Measurements from ENCODE around the gene DCTN4.

The DCTN4 gene

DNA sequence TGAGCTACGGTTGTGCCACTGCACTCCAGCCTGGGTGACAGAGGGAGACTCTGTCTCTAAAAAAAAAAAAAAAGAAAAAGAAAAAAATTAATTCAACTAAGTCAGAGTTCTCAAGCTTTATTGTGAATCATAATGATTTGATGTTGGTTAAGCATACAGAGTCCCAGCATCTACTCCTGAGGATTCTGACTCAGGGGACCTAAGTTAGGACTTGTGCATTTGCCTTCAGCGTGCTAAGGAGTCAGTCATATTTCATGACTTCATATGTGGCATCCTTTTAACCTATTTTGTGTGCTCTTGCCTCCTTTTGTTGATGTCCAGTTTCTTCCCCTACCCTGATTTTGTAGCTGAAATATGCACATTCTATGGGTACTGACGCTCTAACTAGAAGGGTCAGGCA lies 94.9 kb downstream of the DCTN4 start:
- no peak overlapping the region for H3K27ac ChIP-seq
- TF ChIP-seq, protein P1, sequence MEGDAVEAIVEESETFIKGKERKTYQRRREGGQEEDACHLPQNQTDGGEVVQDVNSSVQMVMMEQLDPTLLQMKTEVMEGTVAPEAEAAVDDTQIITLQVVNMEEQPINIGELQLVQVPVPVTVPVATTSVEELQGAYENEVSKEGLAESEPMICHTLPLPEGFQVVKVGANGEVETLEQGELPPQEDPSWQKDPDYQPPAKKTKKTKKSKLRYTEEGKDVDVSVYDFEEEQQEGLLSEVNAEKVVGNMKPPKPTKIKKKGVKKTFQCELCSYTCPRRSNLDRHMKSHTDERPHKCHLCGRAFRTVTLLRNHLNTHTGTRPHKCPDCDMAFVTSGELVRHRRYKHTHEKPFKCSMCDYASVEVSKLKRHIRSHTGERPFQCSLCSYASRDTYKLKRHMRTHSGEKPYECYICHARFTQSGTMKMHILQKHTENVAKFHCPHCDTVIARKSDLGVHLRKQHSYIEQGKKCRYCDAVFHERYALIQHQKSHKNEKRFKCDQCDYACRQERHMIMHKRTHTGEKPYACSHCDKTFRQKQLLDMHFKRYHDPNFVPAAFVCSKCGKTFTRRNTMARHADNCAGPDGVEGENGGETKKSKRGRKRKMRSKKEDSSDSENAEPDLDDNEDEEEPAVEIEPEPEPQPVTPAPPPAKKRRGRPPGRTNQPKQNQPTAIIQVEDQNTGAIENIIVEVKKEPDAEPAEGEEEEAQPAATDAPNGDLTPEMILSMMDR (IDR thresholded peaks at IDR 0.05), result no peak
- no peak for TF ChIP-seq ZFX (IDR thresholded peaks at IDR 0.05; ENCODE audit: borderline replicate concordance)

DNA sequence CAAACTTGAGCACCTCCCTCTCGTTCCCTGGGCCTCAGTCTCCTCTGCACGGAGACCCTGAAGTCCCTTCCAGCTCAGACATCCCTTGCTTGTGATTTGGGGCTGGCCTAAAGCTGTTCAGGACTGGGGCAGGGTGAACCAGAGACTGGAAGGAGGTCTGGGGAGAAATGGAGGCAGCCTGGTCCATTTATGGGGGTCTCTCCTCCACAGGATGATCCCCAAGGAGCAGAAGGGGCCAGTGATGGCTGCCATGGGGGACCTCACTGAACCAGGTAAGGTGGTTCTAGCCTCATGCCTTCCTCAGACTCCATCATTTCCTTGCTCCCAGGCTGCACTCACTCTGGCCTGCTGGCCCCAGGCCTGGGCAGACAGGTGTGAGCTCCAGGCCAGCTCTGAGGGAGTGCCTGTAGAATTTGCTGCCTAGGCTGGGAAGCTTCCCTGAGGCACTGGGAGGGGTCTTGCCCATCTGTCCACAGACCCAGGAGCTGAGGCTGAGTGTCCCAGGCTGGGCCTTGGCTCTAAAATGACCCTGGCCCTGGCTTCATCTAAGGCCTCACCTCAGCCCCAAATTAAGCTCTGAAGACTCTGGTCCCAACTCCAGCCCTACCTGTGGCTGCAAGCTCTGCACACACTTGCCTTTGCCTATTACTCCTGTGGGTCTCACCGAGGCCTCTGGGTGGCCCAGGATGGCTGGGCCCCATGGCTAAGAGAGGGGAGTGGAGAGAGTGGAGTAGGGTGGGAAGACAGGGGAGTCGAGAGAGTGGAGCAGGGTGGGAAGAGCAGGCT lies 95.9 kb downstream of the DCTN4 start:
- TF ChIP-seq, protein P1 (IDR thresholded peaks at IDR 0.05), result no peak
- TF ChIP-seq ZFX (IDR thresholded peaks at IDR 0.05; ENCODE audit: borderline replicate concordance), result no peak
- no peak overlapping the region for H3K27ac ChIP-seq

DNA sequence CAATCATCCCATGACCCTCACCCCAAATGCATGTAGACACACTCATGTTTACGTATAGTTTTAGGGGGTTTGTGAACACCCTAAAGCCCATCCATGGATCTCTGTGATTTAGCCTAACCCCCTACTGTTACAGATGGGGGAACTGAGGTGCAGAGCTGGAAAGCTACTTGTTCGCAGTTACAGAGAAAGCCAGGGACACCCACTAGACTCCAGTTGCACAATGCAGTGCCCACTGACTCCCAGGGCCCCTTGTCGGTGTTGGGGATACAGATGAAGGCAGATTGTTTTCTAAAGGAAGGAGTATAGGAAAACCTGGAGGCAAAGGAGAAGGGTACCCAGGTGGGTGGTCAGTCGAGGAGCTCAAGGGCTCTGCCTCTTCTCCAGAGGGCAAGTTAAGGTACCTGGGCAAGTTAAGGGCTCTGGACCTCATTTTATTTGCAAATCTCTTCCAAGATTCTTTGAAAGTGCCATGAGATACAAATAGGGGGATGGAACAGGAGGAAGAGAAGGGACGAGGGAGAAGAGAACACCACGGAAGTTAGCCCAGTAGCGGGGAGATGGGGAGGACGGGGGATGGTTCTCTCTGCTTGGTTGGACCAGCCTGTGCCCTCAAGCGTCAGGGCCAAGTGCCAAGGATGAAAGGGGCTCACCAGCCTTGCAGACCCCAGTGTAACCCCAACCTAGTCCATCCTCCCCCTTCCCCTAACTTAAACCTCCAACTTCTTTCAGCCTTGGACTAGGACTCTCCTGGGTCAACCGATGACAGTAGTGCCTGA lies 96.8 kb downstream of the DCTN4 start:
- H3K27ac ChIP-seq, result no peak overlapping the region
- TF ChIP-seq, protein P1 (IDR thresholded peaks at IDR 0.05), result no peak
- TF ChIP-seq ZFX (IDR thresholded peaks at IDR 0.05; ENCODE audit: borderline replicate concordance), result no peak

DNA sequence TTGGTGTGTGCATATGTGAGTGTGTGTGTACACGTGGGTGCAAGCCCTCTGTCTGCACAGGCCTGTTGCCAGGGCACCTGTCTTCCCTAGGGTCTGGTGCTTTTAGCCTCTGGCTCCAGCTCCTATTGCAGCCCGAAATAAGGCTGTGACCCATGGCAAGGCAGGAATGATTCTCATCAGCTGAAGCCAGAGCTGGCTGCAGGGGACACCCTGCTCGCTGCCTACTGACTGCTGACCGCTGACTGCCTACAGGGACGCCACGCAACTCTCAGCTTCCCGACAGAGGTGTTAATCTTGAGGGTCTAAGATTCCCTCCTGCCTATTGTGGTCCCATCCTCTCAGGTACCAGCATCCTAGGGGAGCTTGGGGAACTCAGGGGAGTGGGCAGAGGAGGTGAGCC lies 97.7 kb downstream of the DCTN4 start, which contains the start of gene MYOZ3:
TSS of gene MYOZ3 (plus strand) at position 166 of the 400 bp plus-strand sequence. CDS start 1,691 bp downstream, outside the sequence.
- TF ChIP-seq ZFX (IDR thresholded peaks at IDR 0.05; ENCODE audit: borderline replicate concordance), result no peak
- TF ChIP-seq, protein P1 (IDR thresholded peaks at IDR 0.05), result no peak
- H3K27ac ChIP-seq, result no peak within 1 kb of the TSS

DNA sequence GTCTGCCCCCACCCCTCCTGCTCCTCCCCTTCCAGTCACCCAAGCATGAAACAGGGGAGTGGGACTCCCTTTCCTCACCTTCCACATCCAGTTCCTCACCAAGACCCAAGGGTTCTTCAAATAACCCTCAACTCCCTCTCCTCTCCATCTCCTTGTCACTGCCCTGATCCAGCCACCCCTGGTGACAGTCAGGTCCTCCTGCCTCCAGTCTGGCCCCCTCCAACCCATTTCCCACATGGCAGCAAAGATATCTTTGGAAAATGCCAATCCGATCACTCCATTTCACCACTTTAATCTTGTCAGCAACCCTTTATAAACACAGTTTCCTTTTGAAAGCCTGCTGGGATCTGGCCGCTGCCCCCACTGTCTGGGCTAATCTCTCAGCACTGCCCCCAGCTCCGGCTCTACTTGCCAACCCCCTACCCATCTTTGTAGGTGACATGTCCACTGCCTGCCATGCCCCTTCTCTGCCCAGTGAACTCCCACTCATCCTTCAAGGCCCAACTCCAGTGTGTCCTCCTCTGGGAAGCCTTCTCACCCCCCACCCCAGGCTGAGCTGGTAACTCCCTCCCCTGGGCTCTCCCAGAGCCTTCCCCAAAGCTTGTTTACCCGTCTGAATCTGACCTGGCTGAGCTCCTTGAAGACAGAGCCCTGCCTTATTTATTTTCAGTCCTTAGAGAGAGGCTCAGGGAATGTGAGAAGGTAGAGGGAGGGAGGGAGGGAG lies 98.5 kb downstream of the DCTN4 start:
- no peak for TF ChIP-seq ZFX (IDR thresholded peaks at IDR 0.05; ENCODE audit: borderline replicate concordance)
- TF ChIP-seq, protein P1 (IDR thresholded peaks at IDR 0.05), result no peak
- H3K27ac ChIP-seq, result no peak overlapping the region

DNA sequence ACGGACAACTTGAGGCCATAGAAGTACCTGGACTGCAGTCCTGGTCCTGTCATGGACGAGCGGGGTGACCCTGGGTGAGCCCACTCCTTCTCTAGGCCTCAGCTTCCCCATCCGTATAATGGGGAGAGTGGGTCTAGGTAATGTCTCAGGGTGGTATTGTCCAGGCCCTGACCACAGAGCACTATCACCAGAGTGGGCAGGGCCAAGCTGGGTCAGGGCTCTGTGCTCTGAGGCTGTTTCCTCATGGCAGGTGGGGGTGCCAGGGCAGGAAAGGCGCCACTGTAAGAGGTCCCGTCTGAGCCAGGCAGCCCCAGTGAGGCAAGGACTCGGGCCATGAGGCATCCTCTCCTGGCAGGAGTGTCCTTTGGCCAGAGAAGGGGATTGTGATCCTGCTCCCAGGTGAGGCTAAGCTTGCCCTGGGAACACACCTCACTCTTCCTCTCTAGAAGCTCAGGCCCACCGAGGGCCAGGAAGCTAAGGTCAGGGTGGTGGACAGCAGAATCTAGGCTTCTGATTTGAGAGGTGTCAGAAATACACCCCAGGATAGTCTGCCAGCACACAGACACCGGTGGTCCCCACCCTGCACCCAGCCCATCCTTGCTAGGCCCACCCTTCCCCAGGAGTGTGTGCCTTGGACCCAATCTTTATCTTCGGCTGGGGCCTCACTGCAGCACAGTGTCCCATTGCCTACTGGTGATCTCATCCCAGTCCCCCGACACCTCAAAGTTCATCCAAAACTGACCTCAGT lies 99.3 kb downstream of the DCTN4 start:
- no peak overlapping the region for H3K27ac ChIP-seq
- TF ChIP-seq, protein P1 (IDR thresholded peaks at IDR 0.05), result no peak
- no peak for TF ChIP-seq ZFX (IDR thresholded peaks at IDR 0.05; ENCODE audit: borderline replicate concordance)
